IMR-90 (cell line): ENCODE measurements around the gene ITSN2. TPM values are rescaled to one million over a fixed set of nuclear protein-coding genes. Genes with fewer than 3 reads are reported as not detected.

Experiments
- ATAC-seq: fragments of 200-7000 bp; cut with Tn5 transposase; 2 replicates; pipeline ENCODE4 v1.9.1; 2020; ENCODE audit warnings: low read depth, mild to moderate bottlenecking, moderate library complexity
- BruUV-seq: library from RNA; stranded (reverse); fragments of 400-500 nt; replicated peaks from 2 replicates; lab custom pipeline; 2021; lab: Mats Ljungman, UMichigan
- CTCF ChIA-PET: fragments of 300-600 bp; formaldehyde crosslinking; extraction: SDS; loops from one replicate; lab custom pipeline; 2021; ENCODE audit warnings: antibody characterized with exemption; lab: Yijun Ruan, JAX
- POLR2A ChIA-PET: fragments of 300-600 bp; sonication (Branson Sonifier 250); formaldehyde crosslinking; loops from one replicate; lab custom pipeline; 2022; ENCODE audit warnings: antibody characterized with exemption; ENCODE audit not compliant: unreplicated experiment; lab: Charles Lee
- DNase-seq: peaks from one replicate; pipeline ENCODE4 v3.0.0; 2013
- H2AFZ ChIP-seq: replicated peaks from 2 replicates; pipeline ENCODE3; 2013; ENCODE audit warnings: low read length, mild to moderate bottlenecking; ENCODE audit not compliant: poor library complexity
- H2AK5ac ChIP-seq: 2 replicates; pipeline ENCODE4 v1.6.1; 2013; ENCODE audit warnings: low read depth, low read length, inconsistent platforms
- H2AK9ac ChIP-seq: replicated peaks from 2 replicates; pipeline ENCODE3; 2013; ENCODE audit warnings: mild to moderate bottlenecking, low read depth, low read length, moderate library complexity; ENCODE audit not compliant: poor library complexity
- H2BK120ac ChIP-seq: 2 replicates; pipeline ENCODE4 v1.6.1; 2013; ENCODE audit warnings: low read depth, low read length, inconsistent platforms
- H2BK15ac ChIP-seq: 3 replicates; pipeline ENCODE4 v1.6.1; 2013; ENCODE audit warnings: low read depth, low read length, inconsistent platforms
- H2BK20ac ChIP-seq: 2 replicates; pipeline ENCODE4 v1.6.1; 2013; ENCODE audit warnings: low read depth, mild to moderate bottlenecking, inconsistent platforms, low read length, moderate library complexity
- H2BK5ac ChIP-seq: 2 replicates; pipeline ENCODE4 v1.6.1; 2013; ENCODE audit warnings: mild to moderate bottlenecking, low read depth, low read length, inconsistent platforms; ENCODE audit not compliant: poor library complexity, severe bottlenecking
- H3K14ac ChIP-seq: replicated peaks from 2 replicates; pipeline ENCODE4 v1.6.1; 2013; ENCODE audit warnings: low read depth, low read length, inconsistent platforms
- H3K18ac ChIP-seq: 2 replicates; pipeline ENCODE4 v1.6.1; 2013; ENCODE audit warnings: low read depth, low read length, control low read depth
- H3K23ac ChIP-seq: 2 replicates; pipeline ENCODE4 v1.6.1; 2013; ENCODE audit warnings: low read depth, low read length, inconsistent platforms
- H3K27ac ChIP-seq: 2 replicates; pipeline ENCODE4 v1.5.1; 2013; ENCODE audit warnings: mild to moderate bottlenecking, control low read depth, low read length; ENCODE audit not compliant: insufficient read depth
- H3K27me3 ChIP-seq: 2 replicates; pipeline ENCODE4 v1.6.1; 2013; ENCODE audit warnings: low read length; ENCODE audit not compliant: control insufficient read depth, insufficient read depth
- H3K36me3 ChIP-seq: 2 replicates; pipeline ENCODE4 v1.6.1; 2013; ENCODE audit warnings: low read length, mixed read lengths; ENCODE audit not compliant: control insufficient read depth, insufficient read depth
- H3K4ac ChIP-seq: 2 replicates; pipeline ENCODE4 v1.6.1; 2013; ENCODE audit warnings: low read depth, low read length, inconsistent platforms
- H3K4me1 ChIP-seq: 2 replicates; pipeline ENCODE4 v1.6.1; 2013; ENCODE audit warnings: low read length, mixed read lengths; ENCODE audit not compliant: control insufficient read depth, insufficient read depth
- H3K4me2 ChIP-seq: 2 replicates; pipeline ENCODE4 v1.6.1; 2013; ENCODE audit warnings: low read depth, mild to moderate bottlenecking, control low read depth, low read length, moderate library complexity
- H3K4me3 ChIP-seq: 2 replicates; pipeline ENCODE4 v1.5.1; 2013; ENCODE audit warnings: low read depth, mild to moderate bottlenecking, control low read depth, low read length, moderate library complexity; ENCODE audit not compliant: insufficient read depth
- H3K56ac ChIP-seq: 2 replicates; pipeline ENCODE4 v1.6.1; 2013; ENCODE audit warnings: low read length, inconsistent platforms; ENCODE audit not compliant: insufficient read depth; ENCODE audit errors: extremely low read depth
- H3K79me1 ChIP-seq, 2 experiments: 2 replicates each; pipeline ENCODE4 v1.6.1; 2013; ENCODE audit warnings: low read length in 2 of 2, inconsistent platforms in 1 of 2, low read depth in 1 of 2
- H3K9ac ChIP-seq: 2 replicates; pipeline ENCODE4 v1.6.1; 2013; ENCODE audit warnings: low read depth, low read length, control low read depth
- H3K9me1 ChIP-seq: 2 replicates; pipeline ENCODE4 v1.6.1; 2013; ENCODE audit warnings: low read length, inconsistent platforms; ENCODE audit not compliant: insufficient read depth
- H3K9me3 ChIP-seq: 2 replicates; pipeline ENCODE4 v1.6.1; 2013; ENCODE audit warnings: low read length; ENCODE audit not compliant: control insufficient read depth, insufficient read depth
- H4K20me1 ChIP-seq: 2 replicates; pipeline ENCODE4 v1.6.1; 2013; ENCODE audit warnings: low read length, inconsistent platforms; ENCODE audit not compliant: insufficient read depth
- H4K5ac ChIP-seq: 2 replicates; pipeline ENCODE4 v1.6.1; 2013; ENCODE audit warnings: mild to moderate bottlenecking, low read depth, low read length, control low read depth
- H4K8ac ChIP-seq, 2 experiments: 2 replicates each; pipeline ENCODE4 v1.6.1; 2013; ENCODE audit warnings: low read depth in 2 of 2, low read length in 2 of 2, control low read depth in 1 of 2, inconsistent platforms in 1 of 2
- H4K91ac ChIP-seq: 2 replicates; pipeline ENCODE4 v1.6.1; 2013; ENCODE audit warnings: low read depth, low read length, inconsistent platforms; ENCODE audit not compliant: insufficient read depth
- CHD1 ChIP-seq: IDR thresholded peaks from 2 replicates; pipeline ENCODE4 v1.6.1; 2012; ENCODE audit warnings: low read depth, low read length, improper control_type of control experiment
- FOS ChIP-seq: fragments of 150-350 bp; IDR thresholded peaks from 2 replicates; pipeline ENCODE4 v1.6.1; 2016; ENCODE audit warnings: low read depth, low read length
- MAFK ChIP-seq: IDR thresholded peaks from 2 replicates; pipeline ENCODE4 v1.6.1; 2012; ENCODE audit warnings: low read depth, low read length, improper control_type of control experiment
- MAZ ChIP-seq: IDR thresholded peaks from 2 replicates; pipeline ENCODE4 v1.6.1; 2012; ENCODE audit warnings: low read depth, mild to moderate bottlenecking, low read length, improper control_type of control experiment, moderate library complexity, borderline replicate concordance
- MXI1 ChIP-seq: IDR thresholded peaks from 2 replicates; pipeline ENCODE4 v1.6.1; 2012; ENCODE audit warnings: low read depth, mild to moderate bottlenecking, low read length, moderate library complexity, borderline replicate concordance
- NFE2L2 ChIP-seq: fragments of 150-350 bp; IDR thresholded peaks from 2 replicates; pipeline ENCODE4 v1.6.1; 2016; ENCODE audit warnings: low read depth, mild to moderate bottlenecking, low read length
- RCOR1 ChIP-seq: IDR thresholded peaks from 2 replicates; pipeline ENCODE4 v1.6.1; 2012; ENCODE audit warnings: mild to moderate bottlenecking, low read length, improper control_type of control experiment; ENCODE audit not compliant: insufficient replicate concordance
- RFX5 ChIP-seq: IDR thresholded peaks from 2 replicates; pipeline ENCODE4 v1.8.0; 2012; ENCODE audit warnings: low read depth, mild to moderate bottlenecking, low read length, moderate library complexity
- WGBS, 2 experiments: methylation state at CpG; one replicate each; pipeline versions ENCODE4 v1.1.5 to v1.1.7; 2013; ENCODE audit warnings: missing lambda C conversion rate in 2 of 2; ENCODE audit not compliant: insufficient read length in 1 of 2; ENCODE audit errors: extremely low coverage in 2 of 2; 5-methylcytosine and 5-hydroxymethylcytosine counted together
- dilution Hi-C: fragments of 300-500 bp; cut with HindIII; formaldehyde crosslinking; loops from one replicate; pipeline ENCODE4 v1.14.3; 2018; ENCODE audit warnings: low sequenced_read_pairs; ENCODE audit not compliant: unreplicated experiment
- in situ Hi-C: fragments of 300-500 bp; cut with MboI; formaldehyde crosslinking; loops from 3 replicates; pipeline ENCODE4 v1.14.3; 2019; ENCODE audit warnings: low sequenced_read_pairs, inconsistent platforms, mixed read lengths
- intact Hi-C: fragments of 100-400 bp; cut with micrococcal nuclease; formaldehyde crosslinking; loops from 2 replicates; pipeline ENCODE4 v1.10.0; 2022
- polyA plus RNA-seq, 3 experiments: library from polyadenylated mRNA; depleted of rRNA; stranded (reverse); fragments of >200 nt; gene quantifications; 2 replicates each; pipeline ENCODE4 v1.2.3, GENCODE V29; 2012; ENCODE audit warnings: low replicate concordance in 1 of 3
- total RNA-seq: library from RNA; depleted of rRNA; stranded (reverse); fragments of >200 nt; gene quantifications from 2 replicates; pipeline ENCODE4 v1.2.3, GENCODE V29; 2012
- TF ChIP-seq, protein P1 (sequence below): fragments of 150-350 bp; IDR thresholded peaks from 2 replicates; pipeline ENCODE4 v1.6.1; 2017; ENCODE audit warnings: mild to moderate bottlenecking, antibody characterized with exemption, low read length, low read depth

Gene ITSN2
- total and polyA plus RNA-seq, 2 of the 4 experiments (the other 2 are of a cell fraction), result 10.7 to 17.2 TPM

DNA sequence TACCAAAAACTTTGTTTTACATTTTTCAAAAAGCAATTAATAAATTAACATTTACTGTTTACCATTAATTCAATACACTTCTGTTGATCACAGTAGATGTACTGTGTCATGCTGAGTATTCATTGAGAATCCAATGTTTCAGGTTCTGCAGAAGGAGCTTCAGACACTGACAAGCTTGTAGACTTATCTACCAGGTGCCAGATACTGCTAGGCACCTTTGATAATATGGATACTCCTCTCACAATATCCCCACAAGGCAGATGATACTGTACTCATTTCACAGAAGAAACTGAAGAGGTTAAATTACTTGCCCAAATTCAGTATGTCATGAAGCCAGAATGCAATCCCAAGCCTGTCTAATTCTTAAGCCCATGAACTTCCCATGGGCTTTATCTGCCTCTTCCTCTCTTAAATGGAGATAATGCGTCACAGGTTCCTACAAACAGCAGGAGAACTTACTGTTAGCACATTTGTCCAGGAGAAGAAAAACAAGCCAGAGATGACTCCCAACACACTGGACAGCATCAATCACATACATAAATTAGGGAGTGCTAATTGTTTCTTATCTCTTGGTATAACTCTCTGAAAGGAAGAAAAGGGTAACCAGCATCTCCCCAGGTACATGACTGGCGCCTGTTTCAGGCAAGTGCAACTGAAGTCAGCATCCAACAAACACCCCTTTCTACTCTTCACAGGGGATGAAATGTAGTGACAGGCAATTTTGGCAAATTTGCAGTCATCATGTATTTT lies 27.4 kb downstream of the ITSN2 start:
- no peak overlapping the region for H3K56ac ChIP-seq
- intact Hi-C loops (no loop called here), in situ Hi-C loops (no loop called here), dilution Hi-C loops (no loop called here)
- no peak overlapping the region for H2BK5ac ChIP-seq
- H2BK15ac ChIP-seq, result no peak overlapping the region
- peaks cover 11% of the 10 kb centered on the region; the same call in 1 of the 2 replicates for H4K20me1 ChIP-seq
- no peak overlapping the region for H2AK5ac ChIP-seq
- no peaks in the 10 kb centered on the region; the same call in 1 of the 2 replicates for H3K4me1 ChIP-seq
- H4K8ac ChIP-seq, result no peak overlapping the region
- DNase-seq, result no peak
- ATAC-seq, result no peak
- no peak overlapping the region for H3K14ac ChIP-seq
- no peak overlapping the region for H3K4me3 ChIP-seq
- H2AFZ ChIP-seq, result no peak overlapping the region
- TF ChIP-seq NFE2L2 (no peak), RFX5 (no peak), FOS (no peak), MAFK (no peak), MXI1 (no peak), RCOR1 (no peak), CHD1 (no peak), MAZ (no peak)
- TF ChIP-seq, protein P1, sequence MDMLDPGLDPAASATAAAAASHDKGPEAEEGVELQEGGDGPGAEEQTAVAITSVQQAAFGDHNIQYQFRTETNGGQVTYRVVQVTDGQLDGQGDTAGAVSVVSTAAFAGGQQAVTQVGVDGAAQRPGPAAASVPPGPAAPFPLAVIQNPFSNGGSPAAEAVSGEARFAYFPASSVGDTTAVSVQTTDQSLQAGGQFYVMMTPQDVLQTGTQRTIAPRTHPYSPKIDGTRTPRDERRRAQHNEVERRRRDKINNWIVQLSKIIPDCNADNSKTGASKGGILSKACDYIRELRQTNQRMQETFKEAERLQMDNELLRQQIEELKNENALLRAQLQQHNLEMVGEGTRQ, result no peak
- H2AK9ac ChIP-seq, result no peak overlapping the region
- H3K23ac ChIP-seq, result no peak overlapping the region
- H3K27ac ChIP-seq, result no peak overlapping the region
- H2BK20ac ChIP-seq, result no peak overlapping the region
- H3K79me1 ChIP-seq, result peaks cover 22 to 29% of the 10 kb centered on the region in 2 experiments
- ChIA-PET POLR2A (no interaction called here), CTCF (no interaction called here)
- H3K4me2 ChIP-seq, result no peak overlapping the region
- no peaks in the 10 kb centered on the region for H3K27me3 ChIP-seq
- H4K91ac ChIP-seq, result no peak overlapping the region
- peaks cover 3% of the 10 kb centered on the region; the same call in 1 of the 2 replicates for H3K9me1 ChIP-seq
- no peak overlapping the region for H4K5ac ChIP-seq
- no peak overlapping the region for H2BK120ac ChIP-seq
- H3K4ac ChIP-seq, result no peak overlapping the region
- no peak overlapping the region for H3K18ac ChIP-seq
- no peaks in the 10 kb centered on the region for H3K9me3 ChIP-seq
- BruUV-seq, result no TSS peak
- H3K36me3 ChIP-seq, result no peaks in the 10 kb centered on the region
- WGBS, 2 experiments, result no CpG with 5 or more reads among the region's 2 CpGs
- H3K9ac ChIP-seq, result no peak overlapping the region
